ENCODE results near the gene NR4A2. TPM values are rescaled to one million over a fixed set of nuclear protein-coding genes. Genes with fewer than 3 reads are reported as not detected.

Gene NR4A2
- total RNA-seq, 1 donor from 2014 or later = 2.2 TPM

- H3K27ac Mint-ChIP-seq (ENCODE audit: unreplicated experiment) = no peak overlapping the region
- no peak for TF ChIP-seq CTCF (IDR thresholded peaks at IDR 0.05; ENCODE audit: partially characterized antibody, unreplicated experiment)
- no peak overlapping the region for H3K4me3 Mint-ChIP-seq (ENCODE audit: unreplicated experiment)
- no peaks in the 10 kb centered on the region for H3K36me3 Mint-ChIP-seq (ENCODE audit: unreplicated experiment)
- no peaks in the 10 kb centered on the region for H3K27me3 Mint-ChIP-seq (ENCODE audit: unreplicated experiment)
- DNase-seq = no peak
- no peaks in the 10 kb centered on the region for H3K4me1 Mint-ChIP-seq (ENCODE audit: low read depth, unreplicated experiment)
- no peaks in the 10 kb centered on the region for H3K9me3 Mint-ChIP-seq (ENCODE audit: unreplicated experiment)
Measured at GRCh38 chr2:156279446-156280150, 52.9 kb downstream of the NR4A2 start.

Other genes with a start within 250 kb of the NR4A2 start
- gene GPD2, start 103.7 kb upstream of the NR4A2 start, total RNA-seq (ENCODE audit: unreplicated experiment) = 26.2 TPM

Measured in glutamatergic neuron (in vitro differentiated cells).